IPS-NIHi7 (cell line): Measurements from ENCODE around the gene CNPY4.

Experiments
- DNase-seq: peaks from one replicate; pipeline ENCODE4 v3.0.0; 2012; ENCODE audit warnings: mixed read lengths; ENCODE audit errors: extremely low spot score

The CNPY4 gene

GRCh38 chr7:100166970-100167911 lies 47.8 kb downstream of the CNPY4 start:
- DNase-seq, result no peak

DNA sequence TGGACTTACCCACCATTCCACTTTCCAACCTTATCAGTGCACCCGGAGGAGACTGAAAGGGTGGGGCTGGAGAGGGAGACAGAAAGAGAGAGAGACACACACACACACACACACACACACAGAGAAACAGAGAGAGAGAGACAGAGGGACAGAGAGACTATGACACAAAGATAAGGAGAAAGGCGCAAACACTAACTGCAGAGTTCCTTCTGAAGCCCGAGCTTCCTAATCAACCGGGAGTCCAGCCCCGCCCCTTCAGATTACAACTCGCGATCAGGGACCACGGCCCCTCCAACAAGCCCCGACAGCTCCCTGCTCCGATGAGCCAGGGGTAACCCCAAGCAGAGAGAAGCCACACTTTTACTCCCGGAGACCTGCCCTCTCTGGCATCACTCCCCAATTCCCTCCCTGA lies 48.5 kb downstream of the CNPY4 start:
- DNase-seq, result no peak

DNA sequence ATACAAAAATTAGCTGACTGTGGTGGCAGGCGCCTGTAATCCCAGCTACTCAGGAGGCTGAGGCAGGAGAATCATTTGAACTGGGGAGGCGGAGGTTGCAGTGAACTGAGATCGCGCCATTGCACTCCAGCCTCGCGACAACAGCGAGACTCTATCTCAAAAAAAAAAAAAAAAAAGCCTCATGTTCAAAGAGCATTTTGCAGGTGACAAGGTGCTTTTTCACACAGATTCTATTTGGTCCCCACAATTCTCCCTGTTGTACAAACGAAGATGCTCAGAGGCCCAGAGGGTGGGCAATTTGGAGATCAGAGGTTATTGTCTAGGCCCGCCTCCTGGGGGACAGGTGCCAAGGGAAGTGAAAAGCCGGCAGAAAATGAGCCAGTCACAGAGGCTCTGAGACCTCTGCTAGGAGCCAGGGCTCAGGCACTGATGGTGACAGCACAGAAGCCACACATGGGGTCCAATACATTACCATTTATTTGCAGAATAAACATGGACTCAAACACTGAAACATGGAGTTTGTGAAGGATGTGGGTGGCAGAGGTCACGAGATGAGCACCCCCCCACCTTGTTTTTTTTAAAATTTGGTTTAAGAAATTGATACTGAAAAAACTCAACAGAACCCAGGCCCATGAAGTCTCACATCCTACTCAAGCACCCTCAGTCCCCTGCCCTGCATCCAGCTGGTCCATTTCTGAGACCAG lies 49.9 kb downstream of the CNPY4 start:
- no peak for DNase-seq

GRCh38 chr7:100170101-100170897 lies 50.9 kb downstream of the CNPY4 start:
- DNase-seq, result no peak

- DNase-seq, result peak; percentile 63
These were observed 51.8 kb downstream of the CNPY4 start for GRCh38 chr7:100171087-100171681.

- DNase-seq, result no peak
These were observed 52.4 kb downstream of the CNPY4 start for GRCh38 chr7:100171840-100172239.

- no peak for DNase-seq
These were observed 54.5 kb downstream of the CNPY4 start for GRCh38 chr7:100173806-100174495.

DNA sequence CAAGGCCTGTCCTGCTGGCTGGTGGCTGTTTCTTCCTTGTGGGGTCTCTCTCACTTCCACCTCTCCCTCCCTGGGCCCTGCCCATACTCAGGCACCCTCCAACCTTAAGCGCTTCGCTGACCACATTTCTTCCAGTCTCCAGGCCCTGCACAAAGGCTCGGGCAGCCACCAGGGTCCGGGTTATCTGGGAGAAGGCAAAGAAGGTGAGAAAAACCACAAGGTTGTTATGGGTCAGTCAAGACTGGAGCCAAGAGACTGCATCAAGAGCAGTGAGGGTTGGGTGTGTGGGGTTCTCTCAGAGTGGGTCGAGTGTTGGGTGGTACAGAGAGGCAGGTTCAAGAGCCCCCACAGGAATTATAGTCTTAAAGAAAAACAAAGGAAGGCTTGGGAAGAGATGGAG lies 55.1 kb downstream of the CNPY4 start:
- no peak for DNase-seq
